GM19043 (cell line): ENCODE data around the gene THSD7B.
"Not testable (repeated sequence)": the region's sequence is repeated elsewhere in the genome, so short reads cannot be mapped to it uniquely, and the experiment has no call there.

ENCODE experiments used
- ATAC-seq: cut with Tn5 transposase; IDR thresholded peaks from one replicate; pipeline ENCODE4 v1.9.1; 2021; ENCODE audit warnings: low read depth; ENCODE audit not compliant: unreplicated experiment

THSD7B gene

DNA sequence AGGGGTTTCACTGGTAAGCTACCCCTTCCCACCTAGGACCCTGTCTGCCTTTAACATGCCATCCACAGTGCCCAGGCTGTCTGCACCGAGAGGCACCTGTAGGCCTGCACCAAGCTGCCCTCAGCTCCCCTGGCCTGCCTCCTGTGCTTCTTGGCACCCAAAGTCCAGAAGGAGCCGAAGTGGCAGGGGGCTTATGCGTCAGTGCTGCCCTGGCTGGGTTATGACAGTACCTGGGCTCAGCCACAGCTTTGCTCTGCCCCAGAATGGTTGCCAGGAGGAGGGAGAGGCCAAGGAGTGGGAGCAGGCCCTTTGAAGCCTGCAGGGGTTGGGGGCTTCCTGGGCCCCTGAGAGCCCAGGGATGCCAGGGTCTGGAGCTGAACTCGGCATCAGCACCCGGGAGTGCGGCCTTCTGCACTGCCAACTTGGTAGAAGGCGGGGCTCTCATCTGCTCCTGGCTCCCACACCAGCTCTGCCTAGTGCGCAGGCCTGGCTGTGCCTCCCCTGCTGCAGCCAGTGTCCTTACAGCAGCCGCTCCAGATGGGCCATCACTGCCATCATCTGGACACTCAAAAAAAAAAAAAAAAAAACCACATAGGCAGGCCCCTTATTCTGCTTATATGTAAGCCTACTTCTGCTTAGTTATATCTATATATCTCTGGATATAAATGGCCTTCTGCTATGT, 155.4 kb downstream of the THSD7B start:
- no peak for ATAC-seq

DNA sequence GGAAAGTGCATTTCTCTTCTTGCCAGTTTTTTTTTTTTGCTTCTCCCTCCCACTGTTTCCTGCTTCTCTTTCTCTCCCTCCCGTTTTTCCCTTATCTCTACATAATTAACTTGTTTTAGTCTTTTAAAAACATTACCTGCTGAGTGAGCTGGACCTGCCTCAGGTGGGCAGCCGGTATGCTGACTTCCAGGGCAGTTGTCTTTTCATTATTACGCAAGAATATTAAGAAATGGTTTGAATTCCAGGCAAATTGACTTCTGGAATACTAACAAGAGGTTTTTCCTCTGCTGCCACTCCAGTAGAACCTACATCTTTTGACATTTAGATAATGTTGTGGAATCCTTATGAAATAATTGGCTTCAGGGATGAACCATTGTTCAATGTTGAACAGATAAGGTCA, 161.8 kb downstream of the THSD7B start:
- ATAC-seq, result no peak

DNA sequence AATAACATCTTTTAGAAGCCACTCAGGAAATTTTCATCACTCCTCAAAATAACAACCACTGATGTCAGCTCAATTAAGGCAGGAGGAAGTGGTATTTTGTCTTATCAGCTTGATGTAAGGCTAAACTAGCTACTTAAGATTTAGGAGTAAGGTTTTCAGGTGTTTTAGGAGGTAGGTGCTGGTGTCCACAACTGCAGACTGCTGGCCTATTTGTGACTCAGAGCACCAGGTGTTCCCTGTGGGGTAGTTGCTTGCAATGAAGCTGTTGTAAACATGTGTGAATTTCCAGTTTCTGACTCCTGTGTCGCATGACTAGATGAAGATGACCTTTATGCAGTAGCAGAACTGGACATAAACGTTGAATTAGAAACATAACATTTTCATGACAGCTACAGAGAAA, 164.2 kb downstream of the THSD7B start:
- ATAC-seq, result no peak

DNA sequence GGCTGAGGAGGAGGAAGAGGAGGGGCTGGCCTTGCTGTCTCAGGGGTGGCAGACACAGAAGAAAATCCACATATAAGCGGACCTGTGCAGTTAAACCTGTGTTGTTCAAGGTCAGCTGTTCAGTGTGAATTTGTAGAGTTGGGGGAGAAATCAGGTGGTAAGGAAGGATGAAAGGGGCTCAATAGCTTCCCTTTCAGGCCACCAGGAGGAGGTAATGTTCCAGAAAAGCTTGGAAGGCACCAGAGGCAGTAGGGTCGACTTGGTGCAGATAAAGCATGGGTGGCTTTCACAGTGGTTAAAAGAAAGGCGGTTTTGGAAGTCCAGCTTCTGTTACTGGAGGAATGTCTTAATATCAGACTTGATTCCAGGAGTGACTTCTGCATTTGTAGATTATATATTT, 167.4 kb downstream of the THSD7B start:
- no peak for ATAC-seq

DNA sequence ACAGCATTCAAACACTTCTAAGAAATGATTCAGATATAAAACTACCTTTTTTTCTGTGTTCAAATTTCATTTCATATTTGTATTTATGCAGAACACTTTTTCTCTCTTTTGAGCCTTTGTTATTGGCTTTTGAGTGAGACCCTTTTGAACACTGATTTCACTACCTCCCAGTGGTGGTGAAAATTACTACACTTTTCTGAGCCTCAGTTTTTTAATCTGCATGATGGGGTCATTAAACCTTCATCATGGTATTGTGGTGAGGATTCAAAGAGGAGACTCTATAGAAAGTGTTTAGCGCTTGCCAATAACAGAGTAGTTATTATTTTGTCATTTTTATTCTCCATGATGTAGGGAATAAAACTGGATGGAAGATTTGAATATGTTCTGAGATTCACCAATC, 169.8 kb downstream of the THSD7B start:
- ATAC-seq, result no peak

DNA sequence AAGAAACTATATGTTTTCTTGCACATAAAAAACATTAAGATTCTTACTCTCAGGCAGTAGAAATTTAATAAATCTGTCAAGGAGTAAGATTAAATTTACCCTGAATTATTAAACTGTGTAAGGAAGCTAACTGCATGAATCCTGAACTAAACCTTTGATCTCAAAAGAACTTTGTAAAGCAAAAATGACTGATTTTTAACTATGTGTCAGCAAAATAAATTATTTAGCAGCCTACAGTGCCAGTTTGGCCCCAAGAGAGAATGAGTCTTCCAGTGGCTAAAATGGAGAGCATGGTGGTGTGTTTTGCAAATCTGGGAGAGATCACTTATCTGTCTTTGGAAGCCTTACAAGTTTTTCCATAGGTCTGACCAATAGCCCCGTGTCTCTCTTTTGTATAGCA, 190.7 kb downstream of the THSD7B start:
- no peak for ATAC-seq

DNA sequence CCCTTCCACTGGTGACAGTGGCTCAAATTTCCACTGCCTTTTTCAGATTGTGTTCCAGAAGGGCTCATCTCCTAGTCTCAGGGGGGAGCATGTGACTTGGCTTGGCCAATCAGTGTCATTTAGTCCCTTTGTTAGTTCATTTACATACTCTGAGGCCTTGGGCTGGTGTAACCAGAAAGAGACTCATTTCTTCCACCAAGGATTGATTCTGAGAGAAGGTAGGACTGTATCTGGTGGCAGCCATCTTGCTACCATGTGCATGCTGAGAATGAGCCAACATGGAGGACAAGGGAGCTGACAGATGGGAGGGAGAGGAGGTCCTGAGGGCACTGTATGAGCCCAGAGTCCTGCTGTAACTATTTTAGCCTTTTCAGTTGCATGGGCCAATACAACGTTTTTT, 191.7 kb downstream of the THSD7B start:
- ATAC-seq, result no peak

DNA sequence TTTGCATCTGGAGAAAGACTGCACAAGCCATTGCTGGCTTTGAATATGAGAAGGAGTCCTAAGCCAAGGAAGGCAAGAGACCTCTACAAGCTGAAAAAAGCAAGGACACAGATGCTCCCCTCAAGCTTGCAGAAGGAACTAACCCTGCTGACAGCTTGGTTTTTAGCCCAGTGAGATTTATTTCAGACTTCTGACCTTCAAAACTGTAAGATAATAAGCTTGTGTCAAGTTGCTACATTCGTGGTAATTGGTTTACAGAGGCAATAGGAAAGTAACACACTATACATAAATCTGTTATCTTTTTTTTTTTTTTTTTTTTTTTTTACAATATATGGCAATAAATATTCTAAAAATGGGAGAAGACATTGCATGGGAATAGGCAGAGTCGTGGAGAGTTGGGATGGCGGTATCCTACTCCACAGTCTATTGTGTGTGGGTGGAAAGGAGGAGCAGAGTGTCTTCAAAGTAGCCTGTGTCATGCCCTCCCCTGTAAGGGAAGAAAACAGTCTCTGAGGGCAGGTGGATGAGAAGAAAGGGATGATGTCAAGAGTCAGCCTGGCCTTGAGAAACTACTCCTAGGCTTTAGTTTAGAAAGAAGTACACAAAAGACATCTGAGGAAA, 196.9 kb downstream of the THSD7B start:
- no peak for ATAC-seq

DNA sequence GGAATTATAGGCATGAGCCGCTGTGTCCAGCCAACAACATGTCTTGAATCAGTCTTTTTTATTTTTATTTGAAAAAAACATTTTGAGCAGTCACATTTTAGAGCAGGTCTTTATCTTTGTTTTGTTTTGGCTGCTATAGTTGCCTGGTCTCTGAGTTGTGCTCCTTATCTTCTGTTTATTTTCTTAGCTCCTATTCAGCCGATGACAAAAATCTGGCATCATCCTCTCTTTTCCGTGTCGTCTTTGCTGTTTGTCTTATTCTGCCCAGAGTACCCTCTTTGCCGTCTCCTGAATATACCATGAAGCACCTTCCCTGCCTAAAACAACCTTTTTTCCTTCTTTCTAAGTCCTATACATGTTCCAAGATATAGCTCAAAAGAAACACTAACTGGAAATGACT, 201.1 kb downstream of the THSD7B start:
- ATAC-seq, result no peak

DNA sequence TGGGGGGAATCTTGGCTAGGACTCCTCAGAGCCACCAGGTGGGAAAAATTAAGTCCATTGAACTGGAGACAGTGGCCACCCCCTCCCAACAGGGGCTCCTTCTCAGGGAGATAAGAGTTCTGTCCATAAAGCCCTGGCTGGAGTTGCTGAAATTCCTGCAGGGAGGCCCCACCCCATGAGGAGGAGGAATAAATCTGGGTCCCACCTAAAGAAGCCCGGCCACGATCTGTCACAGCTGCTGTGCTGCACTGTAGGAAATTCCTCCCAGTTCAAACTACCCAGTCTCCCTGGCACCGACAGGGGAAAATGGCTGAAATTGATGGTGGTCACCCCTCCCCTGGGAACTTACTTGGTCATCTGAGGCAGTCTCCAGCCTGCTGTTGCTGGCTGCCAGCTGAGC, 215.0 kb downstream of the THSD7B start:
- ATAC-seq, result no peak

DNA sequence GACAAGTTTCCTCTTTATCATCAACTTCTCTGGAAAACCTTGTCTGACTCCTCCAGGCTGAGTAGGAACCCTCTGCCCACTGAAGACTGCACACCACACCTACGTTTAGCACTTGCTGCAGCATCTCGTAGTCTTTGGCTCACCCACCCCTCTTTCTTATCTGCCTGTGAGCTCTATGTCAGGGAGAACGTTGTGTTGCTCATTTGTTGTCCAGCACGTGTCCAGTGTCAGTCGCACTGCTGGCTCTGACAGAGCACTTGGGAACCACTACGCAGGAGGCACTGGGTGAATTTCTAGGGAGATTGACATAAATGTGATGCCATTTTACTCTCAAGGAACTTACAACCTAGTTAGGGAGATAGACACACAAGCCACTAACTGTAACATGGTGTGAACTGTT, 216.3 kb downstream of the THSD7B start:
- not testable (repeated sequence) for ATAC-seq

DNA sequence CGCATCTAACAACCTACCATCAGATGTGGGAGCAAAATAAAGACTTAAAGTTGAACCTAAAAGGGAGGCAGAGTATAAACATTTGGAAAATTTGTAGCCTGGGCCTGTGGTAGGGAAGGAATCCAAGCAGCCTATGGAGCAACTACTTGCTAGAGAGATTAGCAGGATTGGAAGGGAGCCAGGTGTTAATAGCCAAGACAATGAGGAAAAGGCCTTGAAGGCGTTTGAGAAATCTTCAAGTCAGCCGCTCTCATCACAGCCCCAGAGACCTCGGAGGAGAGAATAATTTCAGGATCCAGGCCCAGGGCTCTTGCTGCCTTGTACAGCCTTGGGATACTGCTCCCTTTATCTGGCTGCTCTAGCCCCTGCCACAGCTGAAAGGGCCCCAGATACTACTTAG, 219.7 kb downstream of the THSD7B start:
- ATAC-seq, result no peak

DNA sequence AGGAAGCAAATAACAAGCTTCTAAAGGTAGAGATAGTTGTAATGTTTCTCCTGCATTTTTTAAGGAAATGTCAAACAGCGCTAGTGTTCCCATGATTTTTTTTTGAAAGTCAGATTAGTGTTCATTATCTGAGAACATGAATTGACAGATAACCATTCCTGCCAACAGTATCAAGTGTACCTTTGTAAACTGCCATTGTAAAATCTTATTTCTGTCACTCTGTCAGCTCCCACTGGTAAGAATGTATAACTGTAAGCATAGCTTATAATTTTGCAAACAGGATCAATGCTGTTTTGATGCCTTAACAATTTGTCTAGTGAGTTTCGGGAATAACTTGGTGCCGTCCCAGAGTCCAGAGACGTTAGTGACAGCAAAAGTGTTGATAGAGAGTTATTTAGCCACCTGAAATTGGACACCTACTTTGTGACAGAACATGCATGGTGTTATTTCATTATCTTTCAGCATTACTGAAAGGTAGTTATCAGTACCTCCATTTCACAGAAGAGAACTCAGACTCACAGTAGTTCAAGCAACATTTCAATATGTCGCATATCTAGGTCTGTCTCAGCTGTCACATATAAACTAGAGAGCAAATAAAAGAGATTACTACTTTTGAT, 221.4 kb downstream of the THSD7B start:
- ATAC-seq, result no peak

DNA sequence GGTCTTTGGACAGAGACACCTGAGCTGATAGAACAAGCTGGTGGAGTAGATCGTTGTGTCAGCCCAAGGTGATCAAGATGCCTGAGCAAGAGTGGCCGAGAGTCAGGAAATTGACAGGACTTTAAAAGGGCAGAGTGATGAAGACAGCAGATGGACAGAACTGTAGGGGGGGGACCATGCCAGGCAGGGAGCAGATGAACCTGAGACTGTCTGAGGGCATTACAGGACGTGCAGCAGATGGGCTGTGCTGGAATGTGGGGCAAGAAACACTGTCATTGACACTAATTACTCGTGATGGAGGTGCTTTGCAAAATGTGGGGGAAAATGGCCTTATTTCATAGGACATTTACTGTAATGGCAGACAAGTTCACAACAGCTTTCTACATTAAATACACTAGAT, 225.0 kb downstream of the THSD7B start:
- no peak for ATAC-seq

DNA sequence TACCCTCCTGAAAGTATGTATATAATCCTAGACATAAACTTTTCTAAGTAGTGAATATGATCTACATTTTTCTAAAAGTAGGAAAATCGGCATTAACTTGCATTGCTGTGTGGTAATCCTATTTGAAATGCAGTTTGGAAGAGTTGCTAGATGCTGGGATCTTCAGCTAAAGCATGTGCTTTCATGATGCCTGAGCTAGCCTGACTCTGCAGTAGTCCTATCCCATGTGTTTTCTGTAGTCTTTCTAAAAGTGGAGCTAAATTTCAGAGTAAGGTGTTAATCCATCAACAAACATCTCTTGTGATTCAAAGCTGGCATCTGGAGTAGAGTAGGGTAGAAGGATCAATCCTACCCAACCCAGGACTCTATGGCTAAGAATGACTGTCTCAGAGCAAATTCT, 229.4 kb downstream of the THSD7B start:
- no peak for ATAC-seq

DNA sequence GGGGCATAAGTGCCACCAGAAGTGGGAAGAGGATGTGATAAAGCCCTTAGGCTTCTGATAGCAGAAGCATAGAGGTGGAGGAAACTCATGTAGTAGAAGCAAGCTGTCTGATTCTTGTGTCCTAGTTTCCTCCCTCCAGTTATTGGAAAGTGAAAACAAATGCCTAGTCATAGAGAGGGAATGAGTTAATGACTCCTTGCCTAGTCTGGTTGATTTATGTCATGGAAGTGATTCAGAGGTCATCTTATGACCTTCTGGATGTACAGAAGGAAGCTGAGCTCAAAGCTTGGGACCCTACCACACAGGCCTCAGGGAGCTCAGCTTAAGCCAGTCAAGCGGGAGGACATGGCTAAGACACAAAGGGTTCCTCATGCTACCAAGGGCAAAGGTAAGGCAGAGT, 232.2 kb downstream of the THSD7B start:
- no peak for ATAC-seq

DNA sequence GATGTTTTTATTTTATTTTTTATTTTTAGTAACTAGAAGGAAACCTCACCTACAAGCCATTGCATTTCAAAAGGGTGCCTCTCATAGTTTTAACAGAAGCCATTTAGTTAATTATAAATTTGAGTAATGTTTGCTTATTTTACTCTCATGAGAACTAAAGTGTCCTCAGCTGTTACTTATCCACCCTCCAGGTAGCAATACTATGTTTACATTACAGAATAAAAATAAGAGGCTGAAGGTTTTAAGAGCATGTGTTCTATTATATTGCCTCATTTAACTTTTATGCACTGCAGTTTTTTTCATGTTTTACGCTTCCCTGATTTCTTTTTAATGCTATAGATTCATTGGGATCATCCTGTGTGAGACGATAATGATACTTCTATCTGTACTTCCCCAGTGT, 235.5 kb downstream of the THSD7B start:
- ATAC-seq, result no peak

DNA sequence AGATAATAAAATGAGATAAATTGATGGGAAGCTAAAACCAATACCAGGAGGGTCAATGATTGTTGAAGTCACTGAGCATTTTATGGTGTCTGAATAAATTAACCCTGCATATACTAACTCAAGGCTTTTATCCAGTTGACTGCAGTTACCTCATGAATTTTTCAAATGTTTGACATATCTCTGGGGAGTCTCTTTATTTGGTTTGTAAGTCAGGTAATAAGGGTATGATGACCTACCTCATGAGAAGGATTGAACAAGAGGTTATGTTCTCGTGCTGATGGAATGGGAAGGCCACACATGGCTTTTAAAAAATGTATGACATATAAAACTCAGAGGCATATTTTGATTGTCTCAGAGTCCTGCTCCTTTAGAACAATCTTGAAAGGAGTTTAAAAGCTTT, 237.6 kb downstream of the THSD7B start:
- no peak for ATAC-seq

DNA sequence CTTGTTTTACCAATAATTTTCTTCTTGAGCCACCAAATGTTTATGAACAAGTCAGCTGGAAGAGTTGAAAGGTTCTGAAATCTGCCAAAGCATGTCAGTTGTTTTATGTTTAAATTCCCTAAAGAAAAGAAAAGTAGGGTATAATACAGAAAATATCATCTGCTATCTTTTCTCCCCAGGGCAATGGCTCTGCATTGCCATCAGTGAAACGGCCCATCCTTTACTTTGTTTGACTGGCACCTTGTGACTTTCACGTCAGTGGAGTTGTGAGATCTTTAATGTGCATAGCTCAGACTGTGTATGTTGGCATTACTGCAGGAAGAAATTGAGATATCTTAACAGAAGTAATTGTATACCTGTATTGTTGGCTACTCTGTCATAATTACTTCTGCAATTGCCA, 239.9 kb downstream of the THSD7B start:
- no peak for ATAC-seq

DNA sequence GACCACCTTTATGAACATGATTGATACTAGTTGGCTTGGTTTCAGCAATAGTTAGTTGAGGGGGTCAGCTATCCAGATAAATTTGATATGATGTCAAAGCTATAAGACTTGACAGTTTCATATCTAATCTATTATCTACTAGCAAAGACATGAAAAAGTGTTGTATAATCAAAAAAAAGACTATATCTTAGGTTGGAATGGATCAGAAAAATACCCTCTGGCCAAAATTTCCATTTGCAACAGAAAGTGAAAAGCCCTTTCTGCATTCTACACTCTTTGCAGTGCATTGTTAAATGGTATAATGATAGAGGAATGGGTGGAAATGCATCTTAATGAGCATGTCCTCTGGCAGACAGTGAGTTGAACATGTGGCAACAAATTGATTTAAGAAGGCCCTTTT, 242.6 kb downstream of the THSD7B start:
- ATAC-seq, result no peak

DNA sequence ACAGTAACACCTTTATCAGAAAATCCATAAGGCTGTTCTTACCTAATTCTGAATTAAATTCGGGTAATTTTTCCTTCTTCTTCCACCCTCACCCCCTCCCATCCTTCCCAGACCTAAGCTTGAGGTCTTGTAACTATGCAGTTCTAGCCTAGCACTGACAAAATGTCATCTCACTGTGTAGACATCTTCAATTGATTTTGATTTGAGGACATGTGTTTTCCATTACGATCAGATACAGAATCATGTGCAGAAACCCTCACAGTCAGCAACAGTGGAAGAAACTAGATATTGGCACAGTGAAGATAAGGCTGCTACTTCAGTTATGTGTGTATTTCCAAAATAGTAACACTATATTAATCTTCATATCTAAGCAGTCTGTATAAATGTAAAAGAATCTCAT, 244.6 kb downstream of the THSD7B start:
- no peak for ATAC-seq

DNA sequence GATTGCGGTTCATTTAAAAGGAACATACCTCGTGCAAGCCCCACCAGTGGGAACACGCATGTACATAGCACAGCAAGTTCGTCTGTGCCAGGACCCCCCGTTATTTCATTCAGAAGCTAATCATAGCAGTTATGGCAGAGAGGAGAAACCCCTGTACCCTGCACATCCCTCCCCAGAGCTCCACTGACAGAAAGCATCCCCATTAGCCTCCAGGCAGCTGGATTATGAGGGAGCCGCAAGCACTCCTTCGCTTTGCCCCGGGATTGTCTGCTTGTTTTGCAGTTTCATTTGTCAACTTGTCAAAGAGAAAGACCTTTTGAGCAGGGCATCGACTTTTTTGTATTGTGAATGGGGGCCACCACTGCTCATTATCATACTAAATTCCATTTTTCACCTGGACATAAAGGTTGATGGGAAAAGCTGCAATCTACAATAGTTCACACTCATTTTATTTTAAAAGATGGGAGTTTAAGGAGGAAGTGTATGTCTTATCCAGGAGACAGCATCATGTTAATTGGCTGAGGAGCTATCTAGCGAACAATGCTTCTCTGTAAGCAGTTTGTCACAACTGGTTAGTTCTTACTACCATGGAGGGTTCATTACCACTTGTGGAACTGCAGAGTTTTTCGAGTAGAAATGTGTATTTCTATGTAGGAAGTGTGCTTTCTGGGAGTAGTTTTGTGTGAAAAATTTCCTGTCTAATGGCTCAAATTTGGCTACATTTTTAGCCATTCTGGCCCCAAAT, 255.3 kb downstream of the THSD7B start:
- ATAC-seq, result no peak
